GM12864 (cell line): Measurements from ENCODE around the gene PRPF19.

Experiments
- DNase-seq: peaks from one replicate; pipeline ENCODE4 v3.0.0-alpha.2; 2011; ENCODE audit warnings: low read depth
- H3K4me3 ChIP-seq: 2 replicates; pipeline ENCODE4 v1.5.1; 2011; ENCODE audit warnings: mild to moderate bottlenecking, low read depth, low read length, control low read depth
- CTCF ChIP-seq: IDR thresholded peaks from 2 replicates; pipeline ENCODE4 v1.5.1; 2011; ENCODE audit warnings: low read depth, mild to moderate bottlenecking, moderate library complexity, low read length, control low read depth, inconsistent platforms; ENCODE audit errors: missing control alignments

PRPF19 gene

GRCh38 chr11:60951606-60951903 lies 45.2 kb upstream of the PRPF19 start:
- TF ChIP-seq CTCF: no peak
- H3K4me3 ChIP-seq: peak overlapping the region; percentile 88
- no peak for DNase-seq

GRCh38 chr11:60950933-60951605 lies 44.7 kb upstream of the PRPF19 start:
- no peak for TF ChIP-seq CTCF
- H3K4me3 ChIP-seq: peak overlapping the region; percentile 88
- no peak for DNase-seq

- DNase-seq: no peak
- peak overlapping the region; percentile 88 for H3K4me3 ChIP-seq
- no peak for TF ChIP-seq CTCF
These were observed 43.6 kb upstream of the PRPF19 start for GRCh38 chr11:60950024-60950423.

DNA sequence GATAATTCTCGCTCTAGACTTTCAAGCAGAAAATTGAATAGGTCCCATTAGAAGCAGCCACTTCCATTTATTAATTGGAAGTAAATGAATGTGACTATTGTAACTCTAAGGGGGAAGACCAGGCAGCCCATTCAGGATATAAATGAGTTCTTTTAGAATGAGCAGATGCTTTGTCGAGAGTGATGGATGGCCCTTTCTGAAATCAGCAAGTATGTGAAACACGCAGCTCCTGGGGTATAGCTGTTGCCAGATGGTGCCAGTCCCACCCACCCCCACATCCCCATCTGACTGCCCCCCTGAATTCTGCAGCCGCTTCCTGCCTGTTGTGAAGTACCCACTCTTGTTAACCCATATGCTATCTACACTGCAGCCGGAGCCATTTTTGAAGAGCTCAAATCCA lies 41.9 kb upstream of the PRPF19 start:
- no peak for DNase-seq
- TF ChIP-seq CTCF: no peak
- H3K4me3 ChIP-seq: no peak overlapping the region

DNA sequence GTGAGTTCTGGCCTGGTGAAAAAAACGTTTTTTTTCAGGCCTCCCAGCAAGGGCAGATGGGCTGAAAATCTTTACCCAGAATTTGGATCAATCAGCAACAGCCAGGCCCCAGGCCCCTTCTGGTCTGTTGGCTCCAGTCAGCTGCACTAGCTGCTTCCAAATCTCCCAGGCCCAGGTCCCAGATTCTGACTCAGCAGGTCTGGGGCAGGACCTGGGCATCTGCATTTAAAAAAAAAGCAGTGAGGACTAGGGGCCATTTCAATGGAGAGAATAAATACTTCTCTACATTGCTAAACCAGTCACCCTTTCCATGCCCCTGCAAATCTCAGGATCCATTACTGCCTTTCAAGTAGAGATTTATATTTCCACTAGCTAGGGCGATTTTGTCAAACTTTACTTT lies 41.3 kb upstream of the PRPF19 start:
- TF ChIP-seq CTCF: no peak
- no peak overlapping the region for H3K4me3 ChIP-seq
- no peak for DNase-seq

- no peak overlapping the region for H3K4me3 ChIP-seq
- no peak for TF ChIP-seq CTCF
- DNase-seq: no peak
These were observed 40.3 kb upstream of the PRPF19 start for GRCh38 chr11:60946601-60947264.

- no peak overlapping the region for H3K4me3 ChIP-seq
- TF ChIP-seq CTCF: no peak
- no peak for DNase-seq
These were observed 38.9 kb upstream of the PRPF19 start for GRCh38 chr11:60945295-60945667.
